ENCODE measurements around the gene MAGI3. TPM values are rescaled to one million over a fixed set of nuclear protein-coding genes. Genes with fewer than 3 reads are reported as not detected.

The MAGI3 gene
- total and polyA plus RNA-seq, 2 donors (not counting 1 experiment from before 2014, with no cell fraction given): 5.1 to 9.2 TPM

DNA sequence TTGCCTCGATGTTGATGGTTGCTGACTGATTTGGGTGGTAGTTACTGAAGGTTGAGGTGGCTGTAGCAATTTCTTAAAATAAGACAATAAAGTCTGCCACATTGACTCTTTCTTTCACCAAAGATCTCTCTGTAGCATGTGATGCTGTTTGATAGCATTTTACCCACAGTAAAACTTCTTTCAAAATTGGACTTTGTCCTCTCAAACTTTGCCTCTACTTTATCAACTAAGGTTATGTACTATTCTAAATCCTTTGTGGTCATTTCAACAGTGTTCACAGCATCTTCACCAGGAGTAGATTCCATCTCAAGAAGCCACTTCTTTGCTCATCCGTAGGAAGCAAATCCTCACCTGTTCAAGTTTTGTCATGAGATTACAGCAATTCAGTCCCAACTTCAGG, 275.8 kb downstream of the MAGI3 start:
- Histone ChIP-seq H3K4me1 (ENCODE audit: control insufficient read depth, extremely low read depth, insufficient read depth, low read length) (no peaks in the 10 kb centered on the region), H3K79me2 (ENCODE audit: control insufficient read depth, insufficient read depth, low read length) (no peaks in the 10 kb centered on the region), H3K27me3 (ENCODE audit: control insufficient read depth, insufficient read depth, low read length) (no peaks in the 10 kb centered on the region), H3K27ac (ENCODE audit: insufficient read depth, low read length) (no peak overlapping the region), H4K20me1 (ENCODE audit: control insufficient read depth, extremely low read depth, insufficient read depth, low read length) (no peaks in the 10 kb centered on the region), H3K9ac (ENCODE audit: insufficient read depth, low read length) (no peak overlapping the region), H3K36me3 (ENCODE audit: control insufficient read depth, insufficient read depth, low read length) (no peaks in the 10 kb centered on the region), H2AFZ (ENCODE audit: low read length) (no peak overlapping the region), H3K9me3 (ENCODE audit: control insufficient read depth, insufficient read depth, low read depth, low read length) (no peaks in the 10 kb centered on the region), H3K4me3 (replicated peaks in 1 of 4; ENCODE audit: control extremely low read depth in 1 of 4, insufficient read depth in 1 of 4, low read depth in 3 of 4, low read length in 4 of 4) (no peak overlapping the region), H3K4me2 (ENCODE audit: extremely low read depth, insufficient read depth, low read length) (no peak overlapping the region)
- TF ChIP-seq EZH2 (IDR thresholded peaks at IDR 0.05; ENCODE audit: low read length, missing control alignments): no peak
- TF ChIP-seq, protein P1, sequence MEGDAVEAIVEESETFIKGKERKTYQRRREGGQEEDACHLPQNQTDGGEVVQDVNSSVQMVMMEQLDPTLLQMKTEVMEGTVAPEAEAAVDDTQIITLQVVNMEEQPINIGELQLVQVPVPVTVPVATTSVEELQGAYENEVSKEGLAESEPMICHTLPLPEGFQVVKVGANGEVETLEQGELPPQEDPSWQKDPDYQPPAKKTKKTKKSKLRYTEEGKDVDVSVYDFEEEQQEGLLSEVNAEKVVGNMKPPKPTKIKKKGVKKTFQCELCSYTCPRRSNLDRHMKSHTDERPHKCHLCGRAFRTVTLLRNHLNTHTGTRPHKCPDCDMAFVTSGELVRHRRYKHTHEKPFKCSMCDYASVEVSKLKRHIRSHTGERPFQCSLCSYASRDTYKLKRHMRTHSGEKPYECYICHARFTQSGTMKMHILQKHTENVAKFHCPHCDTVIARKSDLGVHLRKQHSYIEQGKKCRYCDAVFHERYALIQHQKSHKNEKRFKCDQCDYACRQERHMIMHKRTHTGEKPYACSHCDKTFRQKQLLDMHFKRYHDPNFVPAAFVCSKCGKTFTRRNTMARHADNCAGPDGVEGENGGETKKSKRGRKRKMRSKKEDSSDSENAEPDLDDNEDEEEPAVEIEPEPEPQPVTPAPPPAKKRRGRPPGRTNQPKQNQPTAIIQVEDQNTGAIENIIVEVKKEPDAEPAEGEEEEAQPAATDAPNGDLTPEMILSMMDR (conservative IDR thresholded peaks at IDR 0.05 in 1 of 2, IDR thresholded peaks at IDR 0.05 in 1 of 2; ENCODE audit: low read depth in 1 of 2, low read length in 2 of 2): no peak
- DNase-seq (ENCODE audit: low read depth in 2 of 2): no peak

- no peak overlapping the region for H3K4me3 ChIP-seq (replicated peaks in 1 of 4; ENCODE audit: control extremely low read depth in 1 of 4, insufficient read depth in 1 of 4, low read depth in 3 of 4, low read length in 4 of 4)
- TF ChIP-seq EZH2 (IDR thresholded peaks at IDR 0.05; ENCODE audit: low read length, missing control alignments): no peak
- TF ChIP-seq, protein P1 (conservative IDR thresholded peaks at IDR 0.05 in 1 of 2, IDR thresholded peaks at IDR 0.05 in 1 of 2; ENCODE audit: low read depth in 1 of 2, low read length in 2 of 2): no peak
- no peak overlapping the region for H3K27ac ChIP-seq (ENCODE audit: insufficient read depth, low read length)
- H2AFZ ChIP-seq (ENCODE audit: low read length): no peak overlapping the region
- H4K20me1 ChIP-seq (ENCODE audit: control insufficient read depth, extremely low read depth, insufficient read depth, low read length): no peaks in the 10 kb centered on the region
- no peak for DNase-seq (ENCODE audit: low read depth in 2 of 2)
- H3K9me3 ChIP-seq (ENCODE audit: control insufficient read depth, insufficient read depth, low read depth, low read length): no peaks in the 10 kb centered on the region
- no peaks in the 10 kb centered on the region for H3K79me2 ChIP-seq (ENCODE audit: control insufficient read depth, insufficient read depth, low read length)
- no peaks in the 10 kb centered on the region for H3K36me3 ChIP-seq (ENCODE audit: control insufficient read depth, insufficient read depth, low read length)
- no peak overlapping the region for H3K9ac ChIP-seq (ENCODE audit: insufficient read depth, low read length)
- no peaks in the 10 kb centered on the region for H3K27me3 ChIP-seq (ENCODE audit: control insufficient read depth, insufficient read depth, low read length)
- no peaks in the 10 kb centered on the region for H3K4me1 ChIP-seq (ENCODE audit: control insufficient read depth, extremely low read depth, insufficient read depth, low read length)
- no peak overlapping the region for H3K4me2 ChIP-seq (ENCODE audit: extremely low read depth, insufficient read depth, low read length)
These were observed 279.7 kb downstream of the MAGI3 start for GRCh38 chr1:113669988-113670387.

DNA sequence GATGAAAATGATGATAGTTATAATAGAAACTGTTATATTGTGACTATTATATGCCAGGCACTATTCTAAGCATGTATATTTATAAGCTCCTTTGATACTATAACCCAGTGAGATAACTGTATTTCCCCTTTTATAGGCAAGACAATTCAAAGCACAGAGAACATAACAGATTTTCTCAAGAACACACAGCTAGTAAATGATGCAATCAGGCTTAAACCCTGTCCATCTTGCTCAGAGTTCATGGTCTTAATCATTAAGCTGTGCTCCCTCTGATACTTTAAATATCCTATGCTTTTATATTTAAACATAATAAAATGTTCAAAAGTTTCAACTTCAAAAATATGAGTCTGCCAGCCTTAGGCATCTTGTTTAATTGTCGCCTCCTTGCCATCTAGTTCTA, 280.3 kb downstream of the MAGI3 start:
- Histone ChIP-seq H3K27me3 (ENCODE audit: control insufficient read depth, insufficient read depth, low read length) (no peaks in the 10 kb centered on the region), H3K79me2 (ENCODE audit: control insufficient read depth, insufficient read depth, low read length) (no peaks in the 10 kb centered on the region), H3K4me2 (ENCODE audit: extremely low read depth, insufficient read depth, low read length) (no peak overlapping the region), H3K9ac (ENCODE audit: insufficient read depth, low read length) (no peak overlapping the region), H3K27ac (ENCODE audit: insufficient read depth, low read length) (no peak overlapping the region), H3K9me3 (ENCODE audit: control insufficient read depth, insufficient read depth, low read depth, low read length) (no peaks in the 10 kb centered on the region), H3K4me3 (replicated peaks in 1 of 4; ENCODE audit: control extremely low read depth in 1 of 4, insufficient read depth in 1 of 4, low read depth in 3 of 4, low read length in 4 of 4) (no peak overlapping the region), H2AFZ (ENCODE audit: low read length) (no peak overlapping the region), H3K36me3 (ENCODE audit: control insufficient read depth, insufficient read depth, low read length) (no peaks in the 10 kb centered on the region), H3K4me1 (ENCODE audit: control insufficient read depth, extremely low read depth, insufficient read depth, low read length) (no peaks in the 10 kb centered on the region), H4K20me1 (ENCODE audit: control insufficient read depth, extremely low read depth, insufficient read depth, low read length) (no peaks in the 10 kb centered on the region)
- DNase-seq (ENCODE audit: low read depth in 2 of 2): no peak
- no peak for TF ChIP-seq EZH2 (IDR thresholded peaks at IDR 0.05; ENCODE audit: low read length, missing control alignments)
